Endothelial cell of umbilical vein (primary cell): Measurements from ENCODE around the gene BCL11B. TPM values are rescaled to one million over a fixed set of nuclear protein-coding genes. Genes with fewer than 3 reads are reported as not detected.

Source experiments
- BruUV-seq: library from RNA; stranded (reverse); fragments of 400-500 nt; replicated peaks from 2 replicates; lab custom pipeline; 2021; lab: Mats Ljungman, UMichigan
- CTCF ChIA-PET: fragments of 300-600, 350-600 bp; sonication (Branson Sonifier 250); formaldehyde crosslinking; loops from one replicate; lab custom pipeline; 2021; ENCODE audit warnings: antibody characterized with exemption, inconsistent platforms; lab: Charles Lee
- POLR2A ChIA-PET: fragments of 300-600, 350-600 bp; sonication (Branson Sonifier 250); formaldehyde crosslinking; loops from one replicate; lab custom pipeline; 2021; ENCODE audit warnings: antibody characterized with exemption, inconsistent platforms; lab: Charles Lee
- DNase-seq: peaks from one replicate; pipeline ENCODE4 v3.0.0-alpha.2; 2011; ENCODE audit warnings: low read depth, low spot score
- FAIRE-seq: peaks from 2 replicates; lab custom pipeline; 2011; peaks lifted over from hg19 to GRCh38; lab: Jason Lieb, UNC
- H2AFZ ChIP-seq: 2 replicates; pipeline ENCODE4 v1.6.0; 2012; ENCODE audit warnings: low read depth, low read length, control low read depth, inconsistent platforms
- H3K27ac ChIP-seq: 2 replicates; pipeline ENCODE4 v1.5.1; 2011; ENCODE audit warnings: low read depth, mild to moderate bottlenecking, control low read depth, low read length, moderate library complexity; ENCODE audit not compliant: insufficient read depth
- H3K27me3 ChIP-seq, 2 experiments: 2 replicates each; pipeline versions ENCODE4 v1.6.0 to v1.6.1; 2011; ENCODE audit warnings: low read length in 2 of 2, mixed read lengths in 1 of 2; ENCODE audit not compliant: control insufficient read depth in 2 of 2, insufficient read depth in 2 of 2
- H3K36me3 ChIP-seq, 2 experiments: 2 replicates in 1 of 2; 3 replicates in 1 of 2; pipeline ENCODE4 v1.5.1; 2011; ENCODE audit warnings: low read length in 2 of 2, mild to moderate bottlenecking in 1 of 2, moderate library complexity in 1 of 2; ENCODE audit not compliant: control insufficient read depth in 2 of 2, insufficient read depth in 2 of 2; ENCODE audit errors: extremely low read depth in 1 of 2
- H3K4me1 ChIP-seq: 3 replicates; pipeline ENCODE4 v1.5.1; 2011; ENCODE audit warnings: mild to moderate bottlenecking, low read length; ENCODE audit not compliant: control insufficient read depth, insufficient read depth; ENCODE audit errors: extremely low read depth
- H3K4me2 ChIP-seq: 2 replicates; pipeline ENCODE4 v1.6.1; 2011; ENCODE audit warnings: low read length, control low read depth, mixed read lengths; ENCODE audit not compliant: insufficient read depth
- H3K4me3 ChIP-seq, 3 experiments: fragments of 200-600 bp in 1 of 3; sonication (generic), shearing (Covaris generic) in 1 of 3; replicated peaks in 1 of 3; 2 replicates each; pipeline ENCODE4 v1.5.1; 2011 to 2016; ENCODE audit warnings: control low read depth in 3 of 3, low read length in 3 of 3, mild to moderate bottlenecking in 2 of 3, inconsistent platforms in 1 of 3, low read depth in 1 of 3, moderate library complexity in 1 of 3; ENCODE audit not compliant: insufficient read depth in 1 of 3
- H3K79me2 ChIP-seq: 2 replicates; pipeline ENCODE4 v1.6.0; 2012; ENCODE audit warnings: low read length, inconsistent platforms; ENCODE audit not compliant: control insufficient read depth, insufficient read depth
- H3K9ac ChIP-seq: replicated peaks from 2 replicates; pipeline ENCODE3; 2011; ENCODE audit warnings: low read length, control low read depth; ENCODE audit not compliant: insufficient read depth; ENCODE audit errors: extremely low read depth
- H3K9me1 ChIP-seq: replicated peaks from 3 replicates; pipeline ENCODE4 v1.6.0; 2011; ENCODE audit warnings: mild to moderate bottlenecking, low read length; ENCODE audit not compliant: control insufficient read depth, insufficient read depth; ENCODE audit errors: extremely low read depth
- H3K9me3 ChIP-seq: replicated peaks from 2 replicates; pipeline ENCODE4 v1.5.1; 2012; ENCODE audit warnings: low read length, inconsistent platforms; ENCODE audit not compliant: control insufficient read depth, insufficient read depth
- H4K20me1 ChIP-seq: replicated peaks from 2 replicates; pipeline ENCODE3; 2011; ENCODE audit warnings: mild to moderate bottlenecking, low read length; ENCODE audit not compliant: control insufficient read depth, insufficient read depth; ENCODE audit errors: extremely low read depth
- EZH2 ChIP-seq: IDR thresholded peaks from 2 replicates; pipeline ENCODE4 v1.6.1; 2012; ENCODE audit warnings: borderline replicate concordance, low read depth, mild to moderate bottlenecking, moderate library complexity, low read length, inconsistent platforms; ENCODE audit not compliant: severe bottlenecking
- FOS ChIP-seq: IDR thresholded peaks from 2 replicates; pipeline ENCODE4 v1.6.1; 2011; ENCODE audit warnings: mild to moderate bottlenecking, low read length, moderate library complexity, borderline replicate concordance; ENCODE audit not compliant: insufficient read depth
- GATA2 ChIP-seq: IDR thresholded peaks from 2 replicates; pipeline ENCODE4 v1.7.0; 2011; ENCODE audit warnings: low read depth, mild to moderate bottlenecking, moderate library complexity, mixed read lengths, low read length; ENCODE audit not compliant: insufficient read length, insufficient read depth
- JUN ChIP-seq: IDR thresholded peaks from 2 replicates; pipeline ENCODE4 v1.6.1; 2011; ENCODE audit warnings: borderline replicate concordance, low read depth; ENCODE audit not compliant: insufficient read length, insufficient read depth
- MYC ChIP-seq: IDR thresholded peaks from one replicate; pipeline ENCODE4 v1.6.1; 2011; ENCODE audit warnings: mild to moderate bottlenecking, low read depth, low read length
- POLR2A ChIP-seq: IDR thresholded peaks from 2 replicates; pipeline ENCODE4 v1.6.1; 2012; ENCODE audit warnings: low read depth, mild to moderate bottlenecking, control low read depth, low read length
- POLR2AphosphoS5 ChIP-seq: IDR thresholded peaks from 2 replicates; pipeline ENCODE4 v1.6.1; 2012; ENCODE audit warnings: low read depth, mild to moderate bottlenecking, control low read depth, low read length, moderate library complexity; ENCODE audit not compliant: insufficient read depth
- dilution Hi-C: fragments of 300-500 bp; cut with MboI; formaldehyde crosslinking; loops from one replicate; pipeline ENCODE4 v1.15.0; 2019; ENCODE audit warnings: low sequenced_read_pairs; ENCODE audit not compliant: extremely low pct_ligation_motif_present
- intact Hi-C: fragments of 100-400 bp; cut with micrococcal nuclease; formaldehyde crosslinking; loops from one replicate; pipeline ENCODE4 v1.10.0; 2022
- polyA plus RNA-seq, 4 experiments: library from polyadenylated mRNA; depleted of rRNA in 3 of 4; stranded (reverse) in 3 of 4; unstranded in 1 of 4; fragments of >200 nt; gene quantifications; 2 replicates each; pipeline versions ENCODE4 v1.2.1 to v1.2.3, GENCODE V29; 2011 to 2012; ENCODE audit warnings: missing spikeins in 1 of 4
- total RNA-seq: library from RNA; stranded (reverse); gene quantifications from 2 replicates; pipeline ENCODE4 v1.2.3, GENCODE V29; 2021
- TF ChIP-seq, protein P1 (sequence below): IDR thresholded peaks from 2 replicates; pipeline ENCODE4 v1.6.1; 2011; ENCODE audit not compliant: insufficient read depth, insufficient read length
- TF ChIP-seq, protein P2 (sequence below), 2 donors: IDR thresholded peaks; 1 replicate in 1 of 2; 2 replicates in 1 of 2; pipeline ENCODE4 v1.5.1; 2011; ENCODE audit warnings: low read length in 2 of 2, mild to moderate bottlenecking in 2 of 2, moderate library complexity in 2 of 2, control low read depth in 1 of 2, inconsistent platforms in 1 of 2, low read depth in 1 of 2; ENCODE audit not compliant: insufficient read depth in 1 of 2; ENCODE audit errors: extremely low read depth in 1 of 2

The BCL11B gene
- total and polyA plus RNA-seq, 2 donors (not counting 3 experiments of a cell fraction or from before 2014, with no cell fraction given) = 0.03 to 0.07 TPM

DNA sequence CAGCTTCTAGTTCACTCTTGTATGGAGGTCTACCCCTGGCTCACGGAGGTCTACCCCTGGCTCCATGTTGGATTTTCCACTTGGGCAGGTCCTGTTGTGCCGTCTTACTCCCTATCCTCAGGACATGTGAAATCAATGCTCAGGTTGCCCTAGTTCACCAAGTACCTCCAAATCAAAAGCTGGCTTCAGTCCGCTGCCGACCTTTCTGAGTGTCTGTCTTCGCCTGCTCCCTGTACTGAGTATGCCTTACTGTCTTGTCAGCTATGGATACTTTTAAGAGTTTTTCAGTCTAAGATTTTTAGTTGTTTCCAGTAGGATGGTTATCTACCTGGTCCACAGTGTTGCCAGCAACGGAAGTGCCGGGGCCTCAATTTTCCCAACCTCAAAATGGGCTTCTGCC lies 40.1 kb upstream of the BCL11B start:
- no peaks in the 10 kb centered on the region for H3K36me3 ChIP-seq
- POLR2A ChIA-PET = no interaction called here
- no peak overlapping the region for H2AFZ ChIP-seq
- CTCF ChIA-PET = interaction anchor here (1.7 kb wide), 1 partner anchor 81 kb away, joined by 5 read pairs; no protein-coding TSS in a partner anchor
- BruUV-seq = no TSS peak
- H3K9ac ChIP-seq = no peak overlapping the region
- H3K4me1 ChIP-seq = no peaks in the 10 kb centered on the region
- H3K9me3 ChIP-seq = no peaks in the 10 kb centered on the region
- intact Hi-C loops (no loop called here), dilution Hi-C loops (no loop called here)
- H3K4me2 ChIP-seq = no peak overlapping the region
- TF ChIP-seq, protein P1, sequence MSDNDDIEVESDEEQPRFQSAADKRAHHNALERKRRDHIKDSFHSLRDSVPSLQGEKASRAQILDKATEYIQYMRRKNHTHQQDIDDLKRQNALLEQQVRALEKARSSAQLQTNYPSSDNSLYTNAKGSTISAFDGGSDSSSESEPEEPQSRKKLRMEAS = no peak
- no peak for TF ChIP-seq MYC
- TF ChIP-seq POLR2AphosphoS5 = no peak
- TF ChIP-seq POLR2A = no peak
- no peak for TF ChIP-seq FOS
- TF ChIP-seq, protein P2, sequence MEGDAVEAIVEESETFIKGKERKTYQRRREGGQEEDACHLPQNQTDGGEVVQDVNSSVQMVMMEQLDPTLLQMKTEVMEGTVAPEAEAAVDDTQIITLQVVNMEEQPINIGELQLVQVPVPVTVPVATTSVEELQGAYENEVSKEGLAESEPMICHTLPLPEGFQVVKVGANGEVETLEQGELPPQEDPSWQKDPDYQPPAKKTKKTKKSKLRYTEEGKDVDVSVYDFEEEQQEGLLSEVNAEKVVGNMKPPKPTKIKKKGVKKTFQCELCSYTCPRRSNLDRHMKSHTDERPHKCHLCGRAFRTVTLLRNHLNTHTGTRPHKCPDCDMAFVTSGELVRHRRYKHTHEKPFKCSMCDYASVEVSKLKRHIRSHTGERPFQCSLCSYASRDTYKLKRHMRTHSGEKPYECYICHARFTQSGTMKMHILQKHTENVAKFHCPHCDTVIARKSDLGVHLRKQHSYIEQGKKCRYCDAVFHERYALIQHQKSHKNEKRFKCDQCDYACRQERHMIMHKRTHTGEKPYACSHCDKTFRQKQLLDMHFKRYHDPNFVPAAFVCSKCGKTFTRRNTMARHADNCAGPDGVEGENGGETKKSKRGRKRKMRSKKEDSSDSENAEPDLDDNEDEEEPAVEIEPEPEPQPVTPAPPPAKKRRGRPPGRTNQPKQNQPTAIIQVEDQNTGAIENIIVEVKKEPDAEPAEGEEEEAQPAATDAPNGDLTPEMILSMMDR (IDR thresholded peaks at IDR 0.05; ENCODE audit: extremely low read depth in 1 of 2, insufficient read depth in 1 of 2, low read depth in 1 of 2, low read length in 2 of 2) = no peak
- no peak for TF ChIP-seq JUN
- no peak for TF ChIP-seq GATA2
- TF ChIP-seq EZH2 = no peak
- H3K27me3 ChIP-seq = no peaks in the 10 kb centered on the region
- H4K20me1 ChIP-seq = no peaks in the 10 kb centered on the region
- DNase-seq = no peak
- H3K4me3 ChIP-seq = no peak overlapping the region
- no peaks in the 10 kb centered on the region for H3K79me2 ChIP-seq
- no peak for FAIRE-seq
- no peaks in the 10 kb centered on the region for H3K9me1 ChIP-seq
- no peak overlapping the region for H3K27ac ChIP-seq
